HG03521 (cell line): ENCODE data around the gene TJP3.
A peak's percentile ranks its signal among the peaks of the same experiment; 100 is the strongest.

Experiments
- ATAC-seq: cut with Tn5 transposase; IDR thresholded peaks from one replicate; pipeline ENCODE4 v1.9.1; 2021; ENCODE audit warnings: mild to moderate bottlenecking, moderate library complexity; ENCODE audit not compliant: unreplicated experiment

TJP3 gene

GRCh38 chr19:3691372-3691716 is 16.8 kb upstream of the TJP3 start:
- no peak for ATAC-seq

GRCh38 chr19:3691726-3692125 is 16.5 kb upstream of the TJP3 start:
- ATAC-seq, result no peak

GRCh38 chr19:3692141-3693024 is 15.8 kb upstream of the TJP3 start:
- ATAC-seq, result no peak

DNA sequence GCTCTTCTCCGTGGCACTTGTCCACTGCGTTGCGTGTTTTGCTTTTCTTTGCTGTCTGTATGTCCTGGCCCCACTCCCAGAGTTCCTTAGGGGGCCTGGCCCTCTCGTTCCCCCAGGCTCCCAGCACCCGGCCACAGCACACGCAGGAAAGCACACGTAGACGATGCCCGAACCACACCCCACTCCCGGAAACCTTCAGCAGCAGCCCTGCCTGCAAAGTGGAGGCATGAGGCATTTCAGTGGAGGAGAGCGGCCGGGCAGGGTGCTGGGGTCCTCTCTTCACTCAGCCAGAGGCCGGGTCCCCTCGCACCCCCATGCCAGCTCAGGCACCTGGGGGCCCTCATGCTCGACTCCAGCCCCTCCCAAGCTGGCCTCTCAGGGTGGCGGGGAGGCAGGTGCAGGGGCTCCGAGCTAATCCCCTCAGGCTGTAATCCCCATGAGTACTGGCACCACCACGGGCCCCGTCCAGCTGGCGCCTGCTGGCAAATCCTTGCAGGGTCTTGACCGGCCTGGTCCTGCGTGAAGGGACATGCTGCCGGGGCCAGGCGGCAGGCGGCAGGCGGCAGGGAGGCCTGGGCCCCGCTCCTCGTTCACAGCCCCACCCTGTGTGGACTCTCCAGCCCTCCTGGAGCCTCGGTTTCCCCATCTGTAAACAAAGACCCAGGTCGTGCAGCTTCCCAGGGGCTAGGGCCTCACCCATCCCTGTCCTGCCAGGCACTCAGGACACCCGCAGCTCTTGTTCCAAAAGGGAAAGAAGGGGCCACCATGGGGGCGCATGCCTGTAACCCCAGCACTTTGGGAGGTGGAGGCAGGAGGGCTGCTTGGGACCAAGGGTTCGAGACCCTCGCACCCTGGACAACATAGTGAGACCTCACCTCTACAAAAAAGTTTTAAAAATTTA is 14.9 kb upstream of the TJP3 start:
- ATAC-seq, result no peak

- no peak for ATAC-seq
These were observed 13.6 kb upstream of the TJP3 start for GRCh38 chr19:3694361-3695123.

DNA sequence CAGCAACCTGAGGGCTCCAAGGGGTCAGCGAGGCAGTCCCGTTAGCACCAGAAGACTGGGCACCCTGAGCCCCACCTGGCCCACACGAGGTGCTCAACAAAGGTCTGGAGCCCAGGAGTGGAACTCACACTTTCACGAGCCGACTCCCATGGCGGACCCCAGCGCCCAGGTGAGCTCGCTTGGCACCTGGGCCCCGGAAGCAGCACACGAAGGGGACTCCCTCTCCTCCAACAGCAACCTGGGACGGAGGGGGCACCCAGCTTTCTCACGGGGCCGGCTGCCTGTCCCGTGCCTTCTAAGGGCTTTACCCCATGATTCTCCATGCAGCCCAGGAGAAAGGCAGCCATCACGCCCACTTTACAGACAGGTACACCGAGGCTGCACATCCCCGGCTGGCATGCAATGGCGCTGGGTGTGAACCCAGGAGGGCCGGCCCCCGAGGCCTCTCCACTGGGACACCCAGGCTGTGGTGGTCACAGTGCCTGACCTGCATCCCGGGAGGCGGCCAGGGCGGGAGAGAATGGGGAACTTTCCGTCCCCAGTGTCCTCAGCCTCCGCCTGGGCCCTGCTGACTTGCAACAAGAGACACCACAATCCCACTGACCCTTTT is 13.0 kb upstream of the TJP3 start:
- ATAC-seq, result no peak

DNA sequence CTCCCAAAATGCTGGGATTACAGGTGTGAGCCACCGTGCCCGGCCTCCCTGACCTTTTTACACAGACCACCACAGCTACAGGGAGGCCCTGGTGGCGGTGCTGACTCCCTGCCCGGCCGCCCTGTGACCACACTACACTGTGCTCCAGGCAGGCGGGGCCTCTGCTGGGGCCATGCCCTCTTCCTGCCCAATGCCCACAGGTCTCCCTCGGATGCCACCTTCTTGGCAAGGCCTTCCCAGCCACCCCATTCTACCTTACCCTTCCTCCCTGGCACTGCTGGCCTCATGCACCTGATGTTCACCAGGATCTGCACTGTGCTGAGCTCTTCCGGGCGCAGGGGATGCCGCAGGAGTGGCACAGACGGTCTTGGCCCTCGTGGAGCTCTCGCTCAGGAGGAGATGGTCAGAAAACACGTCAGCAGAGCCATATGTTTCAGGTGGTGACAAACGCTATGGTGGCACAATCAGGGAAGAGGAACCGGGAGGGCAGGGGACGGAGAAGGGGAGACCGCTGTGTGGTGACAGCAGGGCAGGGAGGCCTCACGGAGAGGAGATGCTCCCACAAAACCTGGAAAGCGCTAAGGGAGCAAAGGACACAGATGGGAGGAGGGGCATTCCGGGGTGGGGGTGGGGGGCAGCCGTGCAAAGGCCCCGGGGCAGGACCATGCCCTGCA is 12.1 kb upstream of the TJP3 start:
- no peak for ATAC-seq

GRCh38 chr19:3696660-3696995 is 11.6 kb upstream of the TJP3 start:
- ATAC-seq, result no peak

- no peak for ATAC-seq
These were observed 11.1 kb upstream of the TJP3 start for GRCh38 chr19:3697094-3697493.

DNA sequence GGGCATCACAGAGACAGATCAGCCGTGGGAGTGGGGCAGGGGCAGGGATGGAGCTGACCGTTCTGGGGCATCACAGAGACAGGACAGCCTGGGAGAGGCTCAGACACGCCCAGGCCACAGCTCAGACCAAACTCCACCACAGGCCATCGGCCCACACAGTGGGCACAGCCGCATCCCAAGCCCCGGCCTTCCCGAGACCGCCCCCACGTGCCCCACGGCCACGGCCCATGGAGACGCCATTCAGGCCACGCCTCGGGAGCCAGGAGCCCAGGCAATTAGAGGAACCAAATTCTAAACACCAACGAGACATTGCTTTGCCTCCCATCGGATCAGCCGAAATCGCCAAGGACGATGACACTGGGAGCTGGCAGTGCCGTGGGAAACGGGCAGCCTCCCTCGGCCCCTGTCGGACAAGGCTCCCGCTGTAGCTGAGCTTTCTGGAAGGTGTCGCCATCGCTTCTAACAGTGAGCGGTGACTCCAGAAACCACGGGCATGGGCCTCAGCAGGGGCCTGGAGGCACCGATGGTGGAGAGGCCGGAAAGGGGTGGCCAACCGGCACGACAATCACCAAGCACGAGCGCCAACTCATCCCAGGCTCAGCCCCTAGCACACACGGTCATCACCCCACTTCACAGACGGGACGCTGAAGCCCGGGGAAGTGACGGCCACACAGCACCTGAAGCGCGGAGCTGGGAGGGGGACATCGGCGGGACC is 10.4 kb upstream of the TJP3 start:
- no peak for ATAC-seq

DNA sequence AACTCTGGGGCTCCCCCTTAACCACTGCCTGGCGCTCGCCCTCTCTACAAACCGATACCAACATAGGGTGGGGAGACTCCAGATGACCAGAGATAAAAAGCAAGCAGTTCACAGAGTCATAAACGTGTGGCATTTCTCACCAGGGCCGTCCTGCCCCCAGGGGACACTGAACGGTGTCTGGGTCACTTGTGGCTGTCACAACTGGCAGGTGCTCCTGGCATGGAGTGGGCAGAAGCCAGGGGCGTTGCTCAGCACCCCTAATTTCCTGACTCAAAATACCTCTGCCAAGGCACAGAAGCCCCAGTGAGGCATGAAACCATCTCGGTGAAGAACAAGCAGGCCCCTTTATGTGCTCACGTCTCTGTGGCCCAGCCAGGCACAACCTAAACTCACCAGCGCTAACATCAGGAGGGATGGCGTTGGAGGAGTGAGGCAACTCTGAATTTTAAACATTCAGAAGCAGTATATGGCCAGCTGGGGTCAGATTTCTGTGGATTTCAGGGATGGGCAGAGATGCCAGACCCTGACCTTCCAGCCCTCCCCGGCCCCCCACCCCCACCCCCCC is 9.7 kb upstream of the TJP3 start:
- no peak for ATAC-seq

GRCh38 chr19:3698974-3699740 is 9.0 kb upstream of the TJP3 start:
- no peak for ATAC-seq

GRCh38 chr19:3699741-3700241 is 8.4 kb upstream of the TJP3 start:
- ATAC-seq, result no peak

DNA sequence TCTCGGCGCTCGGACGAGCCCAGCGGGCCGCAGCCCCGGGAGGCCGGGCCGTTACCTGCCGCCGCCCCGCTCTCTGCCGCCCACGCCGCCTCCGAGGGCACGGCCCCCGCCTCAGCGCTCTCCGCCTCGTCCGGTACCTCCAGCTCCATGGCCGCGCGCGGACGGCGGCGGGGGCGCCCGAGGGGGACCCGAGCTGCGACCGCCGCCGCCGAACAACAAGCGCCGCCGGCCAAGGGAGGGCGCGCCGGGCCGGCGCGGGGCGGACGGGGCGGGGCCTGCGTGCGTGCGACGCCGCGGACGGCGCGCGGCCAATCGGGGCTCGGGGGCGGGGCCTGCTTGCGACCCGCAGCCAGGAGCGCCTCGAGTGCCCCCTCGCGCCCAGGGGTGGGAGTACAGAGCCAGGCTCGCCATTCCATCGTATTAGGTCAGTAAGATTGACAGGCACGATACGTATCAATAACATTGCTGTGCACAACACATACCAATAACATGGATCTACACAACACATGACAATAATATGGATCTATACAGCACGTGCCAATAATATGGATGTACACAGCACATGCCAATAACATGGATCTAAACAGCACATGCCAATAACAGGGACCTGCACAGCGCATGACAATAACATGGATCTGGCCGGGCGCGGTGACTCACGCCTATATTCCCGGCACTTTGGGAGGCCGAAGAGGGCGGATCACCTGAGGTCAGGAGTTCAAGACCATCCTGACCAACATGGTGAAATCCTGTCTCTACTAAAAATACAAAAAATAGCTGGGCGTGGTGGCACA is 7.7 kb upstream of the TJP3 start, which contains the start of gene PIP5K1C:
TSS of gene PIP5K1C (minus strand) at position 227 of the 791 bp plus-strand sequence. CDS start at position 149, 78 bp downstream.
- peak; percentile 91 for ATAC-seq

- ATAC-seq, result no peak
These were observed 7.0 kb upstream of the TJP3 start for GRCh38 chr19:3701200-3701599.

GRCh38 chr19:3707868-3708206 is 347 bp upstream of the TJP3 start:
- ATAC-seq, result no peak

DNA sequence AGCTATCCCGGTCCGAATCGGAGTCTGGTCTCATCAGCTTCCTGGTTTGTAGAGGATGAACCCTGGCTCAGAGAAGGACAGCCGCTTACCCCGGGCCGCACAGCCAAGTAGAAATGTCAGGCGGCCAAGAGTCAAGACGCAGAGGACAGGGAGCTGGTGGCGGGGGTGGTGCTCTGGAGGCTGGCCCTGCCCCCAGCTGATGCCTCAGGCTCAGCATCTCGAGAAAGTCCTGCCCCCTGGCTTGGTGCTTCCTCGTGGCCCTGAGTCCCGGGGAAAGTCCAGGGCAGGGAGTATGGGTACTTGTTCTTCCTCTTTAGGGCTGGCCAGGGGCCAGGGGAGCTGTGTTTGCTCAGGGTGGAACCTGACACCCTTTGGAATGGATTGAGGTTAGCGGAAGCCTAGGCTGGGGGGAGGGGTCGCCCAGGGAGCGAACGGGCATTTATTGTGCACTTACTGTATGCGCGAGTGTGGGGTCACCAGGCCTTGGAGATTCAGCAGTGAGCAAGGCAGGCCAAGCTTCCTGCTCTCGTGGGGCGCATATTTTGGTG is 2.2 kb downstream of the TJP3 start:
- no peak for ATAC-seq
